DMS53 treated with DMSO at 0.1 percent for 48 hours (cell line): ENCODE measurements around the gene HPCA.

Experiments
- DNase-seq: peaks from one replicate; lab custom pipeline; 2025; ENCODE audit not compliant: unreplicated experiment; lab: John Stamatoyannopoulos, UW

HPCA gene

GRCh38 chr1:32886004-32886827 is at the start of gene HPCA:
HPCA (plus strand) TSS chr1:32886491; CDS start chr1:32888899, 2,408 bp downstream.
- DNase-seq: peak; percentile 18

GRCh38 chr1:32848354-32849063 is 37.8 kb upstream of the HPCA start:
- no peak for DNase-seq

GRCh38 chr1:32855861-32856617 is 30.3 kb upstream of the HPCA start:
- DNase-seq: no peak

- DNase-seq: no peak
These were observed 28.2 kb upstream of the HPCA start for GRCh38 chr1:32858136-32858535.

GRCh38 chr1:32858791-32859190 is 27.5 kb upstream of the HPCA start:
- no peak for DNase-seq

GRCh38 chr1:32859915-32860314 is 26.4 kb upstream of the HPCA start:
- DNase-seq: no peak

GRCh38 chr1:32860566-32860965 is 25.7 kb upstream of the HPCA start:
- no peak for DNase-seq

- no peak for DNase-seq
These were observed 24.2 kb upstream of the HPCA start for GRCh38 chr1:32861904-32862695.

GRCh38 chr1:32863218-32863880 is 22.9 kb upstream of the HPCA start:
- DNase-seq: no peak

GRCh38 chr1:32863881-32864245 is 22.4 kb upstream of the HPCA start:
- no peak for DNase-seq

GRCh38 chr1:32864375-32865019 is 21.8 kb upstream of the HPCA start:
- no peak for DNase-seq

- no peak for DNase-seq
These were observed 20.5 kb upstream of the HPCA start for GRCh38 chr1:32865639-32866405.

GRCh38 chr1:32867151-32867550 is 19.1 kb upstream of the HPCA start:
- no peak for DNase-seq

- no peak for DNase-seq
These were observed 18.6 kb upstream of the HPCA start for GRCh38 chr1:32867671-32868070.

- no peak for DNase-seq
These were observed 18.2 kb upstream of the HPCA start for GRCh38 chr1:32868085-32868484.

GRCh38 chr1:32868806-32869455 is 17.4 kb upstream of the HPCA start:
- no peak for DNase-seq

GRCh38 chr1:32869923-32870614 is 16.2 kb upstream of the HPCA start:
- DNase-seq: no peak
